HepG2 (cell line): ENCODE data around the gene ABCC3. TPM values are rescaled to one million over a fixed set of nuclear protein-coding genes. Genes with fewer than 3 reads are reported as not detected.
A peak's percentile ranks its signal among the peaks of the same experiment; 100 is the strongest.

Experiments
- ARID4A ChIP-seq: sonication (generic); formaldehyde crosslinking; IDR thresholded peaks from 2 replicates; pipeline ENCODE4 v1.5.0; 2020; ENCODE audit warnings: mild to moderate bottlenecking, missing genetic modification reagents, borderline replicate concordance
- CTCF ChIP-seq: sonication (generic); formaldehyde crosslinking; IDR thresholded peaks from 2 replicates; pipeline ENCODE4 v1.5.0; 2020; ENCODE audit warnings: mild to moderate bottlenecking, missing genetic modification reagents, moderate library complexity
- DNMT1 ChIP-seq: sonication (generic); formaldehyde crosslinking; IDR thresholded peaks from 2 replicates; pipeline ENCODE4 v1.5.1; 2020; ENCODE audit warnings: mild to moderate bottlenecking, missing genetic modification reagents
- JUNB ChIP-seq: sonication (generic); formaldehyde crosslinking; IDR thresholded peaks from 2 replicates; pipeline ENCODE4 v1.8.0; 2022; ENCODE audit warnings: missing genetic modification reagents, mild to moderate bottlenecking, borderline replicate concordance
- MTERF4 ChIP-seq: sonication (generic); formaldehyde crosslinking; IDR thresholded peaks from 2 replicates; pipeline ENCODE4 v1.8.0; 2023; ENCODE audit warnings: mild to moderate bottlenecking, missing genetic modification reagents
- NFATC3 ChIP-seq: sonication (generic); formaldehyde crosslinking; IDR thresholded peaks from 2 replicates; pipeline ENCODE4 v1.5.1; 2020; ENCODE audit warnings: mild to moderate bottlenecking, missing genetic modification reagents
- NFE2L2 ChIP-seq: fragments of 150-350 bp; IDR thresholded peaks from 2 replicates; pipeline ENCODE4 v1.6.1; 2014; ENCODE audit warnings: low read length
- NR2F6 ChIP-seq, 2 experiments: IDR thresholded peaks; 2 replicates each; pipeline ENCODE4 v1.6.1; 2016; ENCODE audit warnings: antibody characterized with exemption in 1 of 2, mild to moderate bottlenecking in 1 of 2
- PHF21A ChIP-seq: sonication (generic); formaldehyde crosslinking; IDR thresholded peaks from 2 replicates; pipeline ENCODE4 v1.5.0; 2020; ENCODE audit warnings: mild to moderate bottlenecking, missing genetic modification reagents
- SMAD3 ChIP-seq: sonication (generic); formaldehyde crosslinking; IDR thresholded peaks from 2 replicates; pipeline ENCODE4 v1.4.0; 2020; ENCODE audit warnings: missing genetic modification reagents
- SSRP1 ChIP-seq: IDR thresholded peaks from 2 replicates; pipeline ENCODE4 v1.6.1; 2016; ENCODE audit warnings: control low read depth
- TBX2 ChIP-seq: sonication (generic); formaldehyde crosslinking; IDR thresholded peaks from 2 replicates; pipeline ENCODE4 v1.5.0; 2020; ENCODE audit warnings: missing genetic modification reagents, mild to moderate bottlenecking, borderline replicate concordance
- WIZ ChIP-seq: sonication (generic); formaldehyde crosslinking; IDR thresholded peaks from 2 replicates; pipeline ENCODE4 v1.5.1; 2020; ENCODE audit warnings: mild to moderate bottlenecking, missing genetic modification reagents
- ZBTB25 ChIP-seq: IDR thresholded peaks from 2 replicates; pipeline ENCODE4 v1.6.1; 2018; ENCODE audit warnings: missing genetic modification reagents
- ZMAT3 ChIP-seq: sonication (generic); formaldehyde crosslinking; conservative IDR thresholded peaks from 2 replicates; pipeline ENCODE4 v1.7.0; 2021; ENCODE audit warnings: missing genetic modification reagents
- ZNF138 ChIP-seq: sonication (generic); formaldehyde crosslinking; IDR thresholded peaks from 2 replicates; pipeline ENCODE4 v1.5.0; 2020; ENCODE audit warnings: mild to moderate bottlenecking, low read depth, missing genetic modification reagents
- ZNF274 ChIP-seq: sonication (generic); formaldehyde crosslinking; IDR thresholded peaks from 2 replicates; pipeline ENCODE4 v1.5.1; 2020; ENCODE audit warnings: mild to moderate bottlenecking, missing genetic modification reagents
- ZNF468 ChIP-seq: sonication (generic); formaldehyde crosslinking; IDR thresholded peaks from 2 replicates; pipeline ENCODE4 v1.8.0; 2022; ENCODE audit warnings: mild to moderate bottlenecking, moderate library complexity, missing genetic modification reagents
- ZNF615 ChIP-seq: sonication (generic); formaldehyde crosslinking; IDR thresholded peaks from 2 replicates; pipeline ENCODE4 v1.5.0; 2020; ENCODE audit warnings: mild to moderate bottlenecking, missing genetic modification reagents, borderline replicate concordance
- ZNF713 ChIP-seq: sonication (generic); formaldehyde crosslinking; IDR thresholded peaks from 2 replicates; pipeline ENCODE4 v1.4.0; 2020; ENCODE audit warnings: mild to moderate bottlenecking, missing genetic modification reagents
- polyA plus RNA-seq, 8 experiments: library from polyadenylated mRNA; depleted of rRNA in 3 of 8; stranded (reverse) in 7 of 8; unstranded in 1 of 8; fragments of >200 nt; fragmentation: Illumina TruSeq in 4 of 8; extraction: Trizol in 4 of 8; gene quantifications; 2 replicates each; pipeline versions ENCODE4 v1.2.1 to v1.2.3, GENCODE V29; 2011 to 2016; ENCODE audit warnings: low read depth in 4 of 8, missing spikeins in 1 of 8, mixed read lengths in 1 of 8; ENCODE audit not compliant: insufficient read depth in 1 of 8
- total RNA-seq, 5 experiments: library from RNA; depleted of rRNA; stranded (reverse); fragments of >200 nt; fragmentation: Illumina TruSeq; extraction: Trizol; gene quantifications; 2 replicates each; pipeline ENCODE4 v1.2.3, GENCODE V29; 2016; ENCODE audit warnings: low read depth in 1 of 5

Gene ABCC3
- total and polyA plus RNA-seq, 2 of the 13 experiments (the other 11 are each of a cell fraction or from before 2014, with no cell fraction given) = 25.2 to 50.7 TPM

GRCh38 chr17:50626037-50626574 lies 8.6 kb upstream of the ABCC3 start (continued):
- TF ChIP-seq ZNF274 (CRISPR knock-in tag) (no peak), ZMAT3 (no peak; the same call in 1 of the 2 replicates), NFATC3 (CRISPR knock-in tag) (no peak), ZNF138 (0 out of 2 replicates have a peak, but pooled peaks have one; percentile 81), CTCF (CRISPR knock-in tag) (peak; percentile 99), ZNF713 (CRISPR knock-in tag) (0 out of 2 replicates have a peak, but pooled peaks have one; percentile 83), TBX2 (CRISPR knock-in tag) (peak; percentile 39; the same call in 1 of the 2 replicates), MTERF4 (peak; percentile 17; the same call in 1 of the 2 replicates), SMAD3 (CRISPR knock-in tag) (no peak), PHF21A (CRISPR knock-in tag) (no peak), JUNB (no peak), ZBTB25 (peak; percentile 55; the same call in 1 of the 2 replicates), NFE2L2 (no peak), ARID4A (peak; percentile 32; the same call in 1 of the 2 replicates), DNMT1 (CRISPR knock-in tag) (0 out of 2 replicates have a peak, but pooled peaks have one; percentile 81), SSRP1 (CRISPR knock-in tag) (peak; percentile 69; the same call in 1 of the 2 replicates), ZNF615 (CRISPR knock-in tag) (no peak), WIZ (CRISPR knock-in tag) (no peak), NR2F6 (IDR thresholded peaks at IDR 0.05) (no peak), NR2F6 (CRISPR knock-in tag; IDR thresholded peaks at IDR 0.05) (peak; percentile 62), ZNF468 (no peak)
